Activated CD4-positive, alpha-beta T cell treated with anti-CD3 and anti-CD28 coated beads, Interleukin-2, amount 50 U/mL, for 48 hours (primary cell): ENCODE measurements around the gene TMEM208.

Experiments
- DNase-seq, 2 experiments: peaks; one replicate each; pipeline ENCODE4 v3.0.0-alpha.2; 2020

Gene TMEM208

DNA sequence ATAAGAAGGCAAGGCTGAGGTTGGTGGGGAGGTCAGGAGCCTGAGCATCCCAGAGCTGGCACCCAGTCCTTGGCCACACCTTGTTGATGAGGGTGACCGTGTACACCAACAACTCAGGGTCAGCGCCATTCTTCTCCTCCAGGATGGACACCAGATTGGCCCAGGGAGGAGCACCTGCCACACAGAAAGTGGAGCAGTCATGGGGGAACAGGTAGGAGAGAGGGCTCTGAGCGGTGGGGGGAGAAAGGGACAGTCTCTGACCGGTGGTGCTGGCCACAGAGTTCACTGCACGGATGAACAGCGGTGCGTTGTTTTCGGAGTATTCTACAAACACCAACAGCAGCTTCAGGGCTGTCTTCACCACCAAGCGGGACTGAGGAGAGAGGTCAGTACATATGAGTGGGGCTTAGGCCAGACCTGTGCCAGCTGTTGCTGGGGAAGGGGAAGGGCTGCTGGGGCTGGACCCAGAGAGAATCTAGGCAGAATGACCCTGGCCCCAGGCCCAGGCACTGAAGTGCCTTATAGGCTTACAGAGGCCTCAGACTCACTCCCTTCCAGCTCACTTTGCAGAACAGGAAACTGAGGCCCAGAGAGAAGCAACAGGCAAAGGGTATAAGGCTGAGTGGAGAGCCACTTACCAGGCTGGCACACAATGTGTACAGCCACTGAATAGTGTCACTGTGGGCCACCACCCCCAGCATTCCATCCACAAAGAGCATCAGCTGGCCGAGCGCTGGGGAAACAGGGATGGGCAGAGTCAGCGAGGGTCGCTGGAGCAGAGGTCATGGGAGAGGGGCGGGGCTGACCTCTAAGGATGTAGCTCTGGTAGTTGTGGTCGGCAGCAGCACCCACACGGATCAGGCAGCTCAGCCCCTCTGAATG is 10.7 kb downstream of the TMEM208 start:
- DNase-seq: no peak

DNA sequence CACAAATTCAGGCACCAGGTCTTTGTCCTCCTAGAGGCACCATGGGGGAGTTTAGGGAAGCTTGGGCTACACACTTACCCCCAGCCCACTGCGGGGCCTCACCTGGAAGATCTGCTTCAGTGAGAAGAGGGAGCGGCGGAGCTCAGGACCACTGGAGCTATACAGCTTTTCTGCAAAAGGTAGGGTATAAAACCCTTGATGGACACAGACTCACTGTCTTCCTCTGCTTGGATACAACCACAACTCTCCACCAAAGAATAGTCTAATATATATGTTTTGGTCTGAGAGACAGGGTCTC is 11.3 kb downstream of the TMEM208 start:
- DNase-seq: no peak

DNA sequence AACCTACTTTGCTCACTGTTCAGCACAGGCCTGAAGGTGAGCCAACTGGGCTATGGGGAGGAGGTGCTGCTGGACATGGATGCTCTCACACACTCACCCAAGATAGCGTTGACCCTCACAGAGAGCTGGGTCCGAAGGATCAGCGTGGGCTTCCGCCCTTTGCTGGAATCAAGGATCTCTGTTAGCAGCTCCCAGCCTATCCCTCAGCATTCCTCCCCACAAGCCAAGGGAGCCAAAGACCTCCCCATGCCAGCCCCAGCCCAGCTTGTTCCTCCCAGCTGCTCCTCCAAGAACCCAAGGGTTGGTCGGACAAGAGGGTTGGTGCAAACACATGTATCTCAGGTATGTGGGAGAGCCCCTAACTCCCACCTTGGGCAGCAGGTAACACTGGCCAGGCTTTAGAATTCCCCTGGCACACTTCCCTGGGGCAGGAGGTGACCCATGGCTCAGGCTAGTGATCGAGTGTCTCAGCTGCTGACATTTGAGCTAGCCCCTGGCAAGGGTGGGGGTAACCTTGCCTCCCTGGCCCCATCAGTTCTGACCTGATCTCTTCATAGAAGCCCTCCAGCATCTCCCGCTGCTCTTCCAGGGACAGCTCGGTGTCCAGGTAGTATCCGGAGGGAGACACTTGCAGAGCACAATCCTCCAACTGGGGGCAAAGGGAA is 12.0 kb downstream of the TMEM208 start:
- DNase-seq: no peak

GRCh38 chr16:67240506-67240905 is 13.6 kb downstream of the TMEM208 start:
- DNase-seq: no peak

GRCh38 chr16:67241008-67241900 is 14.3 kb downstream of the TMEM208 start:
- DNase-seq: no peak

DNA sequence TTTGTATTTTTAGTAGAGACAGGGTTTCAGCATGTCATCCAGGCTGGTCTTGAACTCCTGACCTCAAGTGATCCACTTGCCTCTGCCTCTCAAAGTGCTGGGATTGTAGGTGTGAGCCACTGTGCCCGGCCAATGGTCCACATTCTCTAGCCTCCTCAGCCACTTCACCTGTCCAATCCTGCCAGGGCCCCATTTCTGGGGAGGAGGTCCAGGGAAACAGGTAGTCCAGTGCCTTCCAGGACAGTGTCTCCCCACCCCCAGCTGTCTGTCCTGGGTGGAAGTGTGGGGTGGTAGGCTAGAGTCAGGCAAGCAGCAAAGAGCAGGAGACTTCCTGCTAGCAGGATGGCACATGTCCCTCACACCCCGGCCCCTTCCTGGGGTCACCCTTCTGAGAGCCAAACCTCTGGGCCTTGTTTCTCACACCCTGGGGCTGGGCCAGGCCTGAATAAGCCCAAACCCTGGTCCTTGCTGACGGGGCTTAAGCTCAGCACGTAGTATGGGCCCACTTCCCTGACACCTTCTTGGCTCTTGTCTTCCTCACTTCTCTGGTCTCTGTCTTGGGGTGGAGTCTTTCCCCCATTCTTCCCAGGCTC is 15.3 kb downstream of the TMEM208 start:
- DNase-seq: no peak

DNA sequence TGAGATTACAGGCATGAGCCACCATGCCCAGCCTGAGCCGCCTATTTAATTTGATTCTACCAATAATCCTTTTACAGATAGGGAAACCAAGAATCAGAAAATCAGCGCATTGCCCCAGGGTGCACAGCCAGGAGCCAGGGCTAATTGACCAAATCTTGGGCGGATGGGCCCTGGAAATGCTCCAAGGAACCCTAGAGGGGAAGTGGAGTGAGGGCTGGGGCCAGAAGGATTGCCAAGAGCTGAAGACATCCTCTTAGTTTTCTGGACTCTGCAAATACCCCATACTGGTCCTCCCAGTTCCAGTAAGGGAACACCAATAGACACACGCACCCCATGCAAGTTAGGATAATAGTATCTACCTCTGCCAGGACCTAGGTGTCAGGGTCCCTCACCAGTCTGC is 16.6 kb downstream of the TMEM208 start:
- DNase-seq: no peak

DNA sequence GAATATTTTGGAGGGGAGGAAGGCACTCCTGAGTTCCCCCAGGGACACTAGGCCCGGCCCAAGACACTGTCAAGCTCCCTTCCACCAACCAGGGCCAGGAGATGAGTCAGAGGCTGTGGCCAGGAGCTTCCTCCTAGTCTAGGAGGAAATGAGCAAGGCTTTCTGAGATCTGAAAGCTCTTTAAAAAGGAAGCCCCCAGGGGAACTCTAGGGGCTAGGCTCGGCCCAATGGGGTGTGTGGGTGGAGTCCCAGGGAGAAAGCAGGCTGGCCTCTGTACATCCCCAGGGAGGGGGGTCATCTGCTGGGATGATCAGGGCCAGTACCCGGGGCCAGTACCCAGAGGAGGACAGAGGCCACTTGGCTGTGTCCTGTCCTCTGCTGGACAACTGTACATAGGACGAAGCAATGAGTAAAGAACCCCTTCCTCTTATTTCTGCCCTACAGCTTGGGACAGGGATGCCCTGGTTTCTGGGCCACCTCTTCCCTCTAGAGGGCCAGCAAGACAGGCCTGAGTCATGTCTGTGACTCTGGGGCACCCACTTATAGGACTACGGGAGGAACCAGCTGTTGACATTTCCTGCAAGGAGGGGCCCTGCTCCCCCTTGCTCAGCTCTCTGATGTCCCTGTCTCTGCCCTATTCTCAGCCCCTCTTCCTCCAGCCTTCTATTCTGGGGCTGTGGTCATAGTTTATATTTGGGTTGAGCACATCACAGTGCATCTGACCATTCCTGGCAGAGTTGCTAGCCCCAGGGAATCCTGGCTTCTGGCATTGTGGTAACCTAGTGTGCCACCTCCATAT is 17.7 kb downstream of the TMEM208 start:
- peak; percentile 79 to 87 for DNase-seq

- no peak for DNase-seq
Observed at GRCh38 chr16:67245186-67245585, 18.3 kb downstream of the TMEM208 start.

GRCh38 chr16:67245674-67246080 is 18.7 kb downstream of the TMEM208 start:
- no peak for DNase-seq

DNA sequence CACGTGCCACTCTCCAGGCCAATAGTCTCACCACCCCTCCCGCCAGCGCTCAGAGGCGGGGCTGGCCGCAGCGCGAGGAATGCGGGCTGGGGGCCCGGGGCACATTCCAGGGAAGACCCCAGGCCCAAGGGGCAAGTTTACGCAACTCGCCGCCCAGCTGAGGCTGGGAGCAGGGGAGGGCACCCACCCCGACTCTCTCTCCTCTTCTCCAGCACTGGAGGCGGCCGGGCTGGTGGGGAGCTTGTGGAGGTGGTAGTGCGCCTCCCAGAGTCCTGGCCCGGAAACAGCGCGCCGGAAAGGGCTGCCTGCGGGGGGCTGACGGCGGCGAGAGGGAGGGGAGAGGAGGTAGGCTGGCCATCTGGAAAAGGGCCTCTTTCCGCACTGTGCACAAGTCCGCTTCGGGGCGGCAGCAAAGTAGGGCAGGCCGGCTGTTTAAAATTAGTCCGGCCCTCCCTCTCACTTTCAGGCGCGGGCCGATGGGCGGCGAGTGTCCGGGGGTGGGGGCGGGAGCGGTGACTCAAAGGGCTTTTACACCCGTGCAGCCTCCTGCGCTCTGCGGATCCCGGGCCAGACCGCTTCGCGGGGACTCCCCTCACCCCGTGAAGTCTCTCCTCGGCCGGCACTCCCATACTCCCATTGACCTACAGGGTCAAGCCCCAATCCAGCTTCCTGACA is 19.3 kb downstream of the TMEM208 start:
- DNase-seq: peak; percentile 59 to 68

DNA sequence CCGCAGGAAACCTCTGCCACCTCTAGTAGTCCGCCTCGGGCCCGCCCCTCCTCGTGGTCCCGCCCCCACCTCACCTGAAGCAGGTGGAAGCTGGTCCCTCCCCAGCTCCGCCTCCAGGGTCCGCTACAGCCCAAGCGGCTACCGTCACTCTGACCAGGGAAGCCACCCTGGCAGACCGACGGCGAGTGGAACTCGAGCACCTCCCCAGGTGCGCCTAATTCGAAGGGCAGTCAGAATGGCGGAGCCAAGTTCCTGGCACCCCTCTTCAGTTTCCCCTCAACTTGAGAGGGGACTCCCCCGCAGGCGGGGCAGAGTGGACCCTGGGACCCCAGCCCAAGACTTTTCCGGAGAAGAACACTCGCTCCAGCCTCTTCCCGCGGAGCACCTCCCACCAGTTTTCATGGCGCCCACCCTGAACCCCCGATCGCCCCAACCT is 19.8 kb downstream of the TMEM208 start:
- no peak for DNase-seq

DNA sequence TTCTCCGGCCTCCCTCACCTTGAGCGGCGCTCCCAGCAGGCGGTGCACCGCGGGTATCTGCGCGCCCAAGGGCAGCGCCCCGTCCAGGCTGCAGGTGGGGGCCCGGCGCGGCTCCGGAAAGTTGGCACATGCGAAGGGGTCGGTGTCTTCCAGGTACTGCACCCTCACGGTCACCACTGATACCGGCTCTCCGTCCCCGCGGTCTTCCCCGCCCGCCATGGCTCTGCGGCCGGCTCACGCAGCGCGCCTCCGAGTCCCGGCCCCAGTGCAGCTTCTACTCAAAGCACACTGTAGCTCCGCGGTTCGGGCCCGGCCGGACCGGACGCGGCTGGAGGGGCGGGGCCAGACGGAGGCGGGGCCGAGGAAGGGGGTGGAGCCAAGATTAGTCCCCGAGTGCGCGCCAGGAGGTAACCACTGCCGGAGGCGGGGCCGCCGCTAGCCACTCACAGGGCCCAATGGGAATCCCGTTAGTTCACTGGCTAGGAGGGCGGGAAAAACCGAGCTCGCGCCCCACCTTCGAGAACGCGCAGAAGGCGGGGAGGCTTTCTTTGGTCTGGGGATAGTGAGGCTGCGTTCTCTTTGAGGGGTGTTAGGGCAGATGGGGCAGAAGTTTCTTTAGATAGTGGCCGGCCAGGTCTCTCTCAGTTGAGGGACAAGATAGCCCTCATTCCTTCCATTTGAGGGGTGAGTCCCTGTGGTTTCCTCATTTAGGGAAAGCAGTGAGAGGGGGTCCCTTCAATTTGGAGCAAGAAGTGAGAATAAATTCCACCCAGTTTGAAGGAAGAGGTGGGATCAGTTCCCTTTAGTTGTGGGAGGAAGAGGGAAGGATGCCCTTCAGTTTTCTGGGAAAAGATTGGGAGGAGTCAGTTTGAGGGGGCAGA is 20.5 kb downstream of the TMEM208 start, which contains the start of gene FHOD1:
Gene FHOD1 (minus strand): TSS at position 290 of the 881 bp plus-strand sequence. CDS start 71 bp downstream, at position 219.
- DNase-seq: peak; percentile 100

- peak in 1 of 2 experiments; percentile 33 for DNase-seq
Observed at GRCh38 chr16:67248073-67248400, 21.1 kb downstream of the TMEM208 start.

- peak; percentile 38 to 42 for DNase-seq
Observed at GRCh38 chr16:67248401-67249177, 21.7 kb downstream of the TMEM208 start, which contains the start of gene SLC9A5. SLC9A5 (plus strand) TSS chr16:67248979; CDS start chr16:67249015, 36 bp downstream.

DNA sequence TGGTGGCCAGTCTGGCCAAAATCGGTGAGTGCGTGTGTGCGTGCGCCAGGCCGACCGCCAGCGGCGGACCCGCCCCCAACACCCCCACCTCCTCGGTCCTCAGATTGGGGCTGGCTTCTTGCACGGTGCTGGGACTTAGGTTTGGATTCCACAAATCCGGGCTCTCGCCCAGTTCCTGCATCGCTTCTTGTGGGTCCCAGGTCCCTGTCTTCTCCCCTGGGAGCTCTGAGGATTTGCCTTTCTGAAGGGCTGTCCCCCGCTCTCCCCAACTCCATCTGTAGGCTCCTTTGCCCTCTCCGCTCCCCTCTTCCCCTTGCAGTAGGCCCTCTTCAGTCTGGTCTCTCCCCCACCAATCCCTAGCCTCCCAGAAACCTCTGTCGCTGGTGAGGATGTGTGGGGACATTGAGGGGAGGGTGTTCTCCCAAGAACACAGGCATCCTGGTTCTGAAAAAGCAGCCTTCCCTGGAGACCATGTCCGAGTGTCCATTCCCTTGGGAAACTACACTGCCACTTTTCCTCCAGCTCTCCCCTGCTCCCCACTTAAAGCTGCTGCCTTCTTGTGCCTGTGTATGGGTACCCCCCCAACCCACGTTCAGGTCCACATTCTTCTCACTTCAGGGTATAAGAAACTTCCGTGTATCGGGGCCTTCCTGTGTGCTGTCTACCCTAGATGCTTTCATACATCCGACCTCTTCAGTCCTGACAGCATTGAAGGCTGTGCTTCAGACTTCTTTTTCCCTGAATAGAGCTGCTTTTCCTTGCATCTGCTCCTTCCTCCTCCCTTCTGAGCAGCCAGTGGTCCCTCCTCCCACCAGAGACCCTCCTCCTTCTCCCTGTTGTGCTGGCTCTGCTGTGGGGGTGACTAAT is 22.5 kb downstream of the TMEM208 start:
- DNase-seq: no peak

DNA sequence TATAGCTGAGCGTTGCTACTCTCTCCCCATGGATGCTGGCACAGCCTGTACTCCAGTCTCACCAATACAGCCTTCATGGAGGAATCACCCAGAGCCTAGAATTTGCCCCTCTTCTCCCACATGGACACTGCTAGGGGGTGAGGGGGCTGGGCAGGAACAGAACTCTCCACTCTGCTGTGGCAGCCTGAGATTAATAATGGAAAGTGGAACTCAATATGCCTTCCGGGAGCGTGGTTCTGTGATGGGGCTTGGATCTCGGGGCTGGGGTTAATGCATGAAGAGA is 23.1 kb downstream of the TMEM208 start:
- no peak for DNase-seq

- DNase-seq: no peak
Observed at GRCh38 chr16:67252609-67253497, 25.9 kb downstream of the TMEM208 start.
